ENCODE data around the gene TRIB2.

TRIB2 gene

DNA sequence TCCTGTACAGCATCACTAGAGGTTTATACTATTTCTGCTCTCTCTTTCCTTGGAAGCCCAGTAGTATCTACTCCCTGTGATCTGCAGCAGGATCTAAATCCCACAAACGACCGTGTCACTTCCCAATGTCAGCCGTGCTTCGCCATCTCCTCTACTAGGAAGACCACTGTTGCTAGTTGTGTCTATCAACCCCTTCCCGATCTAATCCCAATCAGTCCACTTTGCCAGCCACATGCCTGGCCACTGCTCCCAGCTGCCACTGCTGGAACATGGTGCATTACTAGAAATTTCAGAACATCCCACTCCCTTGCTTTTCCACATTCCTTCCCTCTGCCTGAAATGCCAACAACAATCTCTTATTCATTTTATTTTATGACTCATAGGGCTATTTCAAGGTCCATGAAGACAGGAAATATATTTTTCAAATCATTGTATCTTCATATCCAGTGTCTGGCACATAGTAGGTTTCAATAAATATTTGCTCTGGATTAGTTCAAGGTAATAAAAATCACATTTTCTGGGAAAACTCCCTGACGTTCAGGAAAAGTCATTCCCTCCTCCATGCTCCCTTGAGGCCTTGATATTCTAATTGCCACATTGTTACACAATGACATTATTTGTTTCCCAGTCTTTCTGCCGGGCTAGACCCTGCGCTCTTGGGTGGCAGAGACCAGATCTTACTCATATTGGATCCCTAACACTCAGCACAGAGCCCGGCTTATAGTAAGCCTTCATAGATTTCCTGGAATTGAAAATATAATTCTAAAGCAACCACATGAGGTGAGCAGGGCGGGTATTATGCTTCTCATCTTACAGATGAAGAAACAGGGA lies 2.1 kb upstream of the TRIB2 start:
- no peak for DNase-seq (ENCODE audit: low read depth)
- no peak overlapping the region for H3K4me3 ChIP-seq (ENCODE audit: low read depth, low read length)
- no peak for TF ChIP-seq MYC (IDR thresholded peaks at IDR 0.05; ENCODE audit: low read depth, low read length)
- TF ChIP-seq, protein P1, sequence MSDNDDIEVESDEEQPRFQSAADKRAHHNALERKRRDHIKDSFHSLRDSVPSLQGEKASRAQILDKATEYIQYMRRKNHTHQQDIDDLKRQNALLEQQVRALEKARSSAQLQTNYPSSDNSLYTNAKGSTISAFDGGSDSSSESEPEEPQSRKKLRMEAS (IDR thresholded peaks at IDR 0.05; ENCODE audit: low read depth, low read length): no peak
- TF ChIP-seq, protein P2, sequence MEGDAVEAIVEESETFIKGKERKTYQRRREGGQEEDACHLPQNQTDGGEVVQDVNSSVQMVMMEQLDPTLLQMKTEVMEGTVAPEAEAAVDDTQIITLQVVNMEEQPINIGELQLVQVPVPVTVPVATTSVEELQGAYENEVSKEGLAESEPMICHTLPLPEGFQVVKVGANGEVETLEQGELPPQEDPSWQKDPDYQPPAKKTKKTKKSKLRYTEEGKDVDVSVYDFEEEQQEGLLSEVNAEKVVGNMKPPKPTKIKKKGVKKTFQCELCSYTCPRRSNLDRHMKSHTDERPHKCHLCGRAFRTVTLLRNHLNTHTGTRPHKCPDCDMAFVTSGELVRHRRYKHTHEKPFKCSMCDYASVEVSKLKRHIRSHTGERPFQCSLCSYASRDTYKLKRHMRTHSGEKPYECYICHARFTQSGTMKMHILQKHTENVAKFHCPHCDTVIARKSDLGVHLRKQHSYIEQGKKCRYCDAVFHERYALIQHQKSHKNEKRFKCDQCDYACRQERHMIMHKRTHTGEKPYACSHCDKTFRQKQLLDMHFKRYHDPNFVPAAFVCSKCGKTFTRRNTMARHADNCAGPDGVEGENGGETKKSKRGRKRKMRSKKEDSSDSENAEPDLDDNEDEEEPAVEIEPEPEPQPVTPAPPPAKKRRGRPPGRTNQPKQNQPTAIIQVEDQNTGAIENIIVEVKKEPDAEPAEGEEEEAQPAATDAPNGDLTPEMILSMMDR (IDR thresholded peaks at IDR 0.05; ENCODE audit: low read depth, low read length): no peak
- TF ChIP-seq POLR2A (IDR thresholded peaks at IDR 0.05; ENCODE audit: extremely low read depth, insufficient read length): no peak

DNA sequence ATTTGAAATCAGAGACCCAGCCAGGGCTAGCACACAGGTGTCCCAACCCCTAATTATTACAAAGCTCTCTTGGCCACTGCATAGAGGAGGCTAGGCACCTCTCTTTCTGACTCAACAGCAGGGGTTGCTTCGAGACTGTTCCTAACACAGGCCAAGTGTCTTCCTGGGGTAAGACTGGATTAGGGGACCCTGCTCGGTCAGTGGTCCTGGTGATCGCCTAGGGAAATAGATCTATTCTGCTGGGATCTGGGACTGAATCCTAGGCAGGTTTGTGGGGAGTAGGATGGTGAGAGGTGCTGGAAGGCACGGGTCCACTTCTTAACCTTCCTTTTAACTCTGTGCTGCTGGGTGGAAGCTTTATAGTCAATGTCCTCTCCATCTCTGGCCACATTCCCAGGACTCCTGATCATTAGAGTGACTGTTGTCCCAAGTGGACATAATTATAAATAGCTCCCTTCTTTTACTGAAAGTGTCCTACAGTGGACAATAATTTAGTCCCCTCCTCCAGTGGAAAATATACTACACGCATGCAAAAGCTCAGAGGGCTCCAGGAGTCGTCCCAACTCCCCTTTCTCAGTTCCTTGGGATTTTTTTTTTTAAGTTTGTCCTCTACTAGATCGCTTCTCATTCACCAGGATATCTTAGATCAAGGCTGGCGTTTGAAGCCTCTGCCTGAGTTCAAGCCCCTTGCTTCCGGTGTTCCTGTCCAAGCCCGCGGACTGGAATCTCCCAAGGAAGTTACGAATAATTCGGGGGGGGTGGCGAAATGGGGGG lies 1.3 kb upstream of the TRIB2 start:
- no peak for DNase-seq (ENCODE audit: low read depth)
- H3K4me3 ChIP-seq (ENCODE audit: low read depth, low read length): peak overlapping the region; percentile 78
- TF ChIP-seq MYC (IDR thresholded peaks at IDR 0.05; ENCODE audit: low read depth, low read length): no peak

DNA sequence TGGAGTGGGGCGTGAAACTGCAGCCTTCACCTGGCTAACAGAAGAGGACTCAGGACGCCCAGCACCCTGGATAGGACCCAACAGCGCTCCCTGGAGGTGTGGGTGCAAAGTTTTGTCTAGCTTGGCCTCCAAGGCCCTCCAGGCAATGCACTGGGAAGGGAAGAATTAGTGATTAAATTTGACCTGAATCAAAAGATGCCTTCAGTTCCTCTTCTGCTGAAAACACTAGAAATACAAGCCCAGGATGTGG lies 779 bp upstream of the TRIB2 start:
- H3K4me3 ChIP-seq (ENCODE audit: low read depth, low read length): peak overlapping the region; percentile 78
- DNase-seq (ENCODE audit: low read depth): peak; percentile 86
- TF ChIP-seq, protein P2 (IDR thresholded peaks at IDR 0.05; ENCODE audit: low read depth, low read length): peak; percentile 76
- no peak for TF ChIP-seq POLR2A (IDR thresholded peaks at IDR 0.05; ENCODE audit: extremely low read depth, insufficient read length)
- TF ChIP-seq, protein P1 (IDR thresholded peaks at IDR 0.05; ENCODE audit: low read depth, low read length): no peak
- no peak for TF ChIP-seq MYC (IDR thresholded peaks at IDR 0.05; ENCODE audit: low read depth, low read length)

DNA sequence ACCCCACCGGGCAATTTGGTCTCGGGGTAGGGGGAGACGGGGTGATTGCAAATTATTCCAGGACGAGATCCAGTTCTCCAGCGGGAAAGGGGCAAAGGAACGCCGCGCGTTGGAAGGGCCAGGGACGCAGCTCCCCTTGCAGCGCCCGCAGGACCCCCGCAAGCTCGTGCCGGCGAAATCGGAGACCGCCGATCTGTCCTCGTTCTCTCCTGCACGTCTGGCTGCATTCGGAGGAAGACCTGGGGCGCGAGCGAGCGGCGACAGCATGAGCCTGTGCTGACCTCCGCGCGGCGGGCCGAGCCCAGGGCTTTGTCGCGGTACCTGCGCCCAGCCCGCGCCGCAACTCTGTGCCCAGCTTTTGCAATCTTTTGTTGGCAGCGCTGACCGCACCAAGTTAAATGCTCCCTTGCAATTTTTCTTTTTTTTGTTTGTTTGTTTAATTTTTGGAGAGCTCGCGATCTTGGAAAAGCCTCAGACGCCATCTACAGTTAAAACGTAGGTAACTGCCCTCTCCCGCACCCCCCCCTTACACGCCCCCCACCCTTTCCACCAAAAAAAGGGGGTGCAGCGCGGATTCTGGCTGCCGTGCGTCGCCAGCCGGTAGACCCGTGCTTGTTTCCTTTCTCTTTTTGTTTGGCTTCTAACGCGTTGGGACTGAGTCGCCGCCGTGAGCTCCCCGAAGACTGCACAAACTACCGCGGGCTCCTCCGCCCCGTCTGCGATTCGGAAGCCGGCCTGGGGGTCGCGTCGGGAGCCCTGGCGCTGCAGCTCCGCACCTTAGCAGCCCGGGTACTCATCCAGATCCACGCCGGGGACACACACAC lies 667 bp downstream of the TRIB2 start:
- DNase-seq (ENCODE audit: low read depth): peak; percentile 83
- H3K4me3 ChIP-seq (ENCODE audit: low read depth, low read length): peak overlapping the region; percentile 70
- TF ChIP-seq, protein P2 (IDR thresholded peaks at IDR 0.05; ENCODE audit: low read depth, low read length): peak; percentile 4
- TF ChIP-seq, protein P1 (IDR thresholded peaks at IDR 0.05; ENCODE audit: low read depth, low read length): no peak
- TF ChIP-seq POLR2A (IDR thresholded peaks at IDR 0.05; ENCODE audit: extremely low read depth, insufficient read length) (no peak), MYC (IDR thresholded peaks at IDR 0.05; ENCODE audit: low read depth, low read length) (no peak)

DNA sequence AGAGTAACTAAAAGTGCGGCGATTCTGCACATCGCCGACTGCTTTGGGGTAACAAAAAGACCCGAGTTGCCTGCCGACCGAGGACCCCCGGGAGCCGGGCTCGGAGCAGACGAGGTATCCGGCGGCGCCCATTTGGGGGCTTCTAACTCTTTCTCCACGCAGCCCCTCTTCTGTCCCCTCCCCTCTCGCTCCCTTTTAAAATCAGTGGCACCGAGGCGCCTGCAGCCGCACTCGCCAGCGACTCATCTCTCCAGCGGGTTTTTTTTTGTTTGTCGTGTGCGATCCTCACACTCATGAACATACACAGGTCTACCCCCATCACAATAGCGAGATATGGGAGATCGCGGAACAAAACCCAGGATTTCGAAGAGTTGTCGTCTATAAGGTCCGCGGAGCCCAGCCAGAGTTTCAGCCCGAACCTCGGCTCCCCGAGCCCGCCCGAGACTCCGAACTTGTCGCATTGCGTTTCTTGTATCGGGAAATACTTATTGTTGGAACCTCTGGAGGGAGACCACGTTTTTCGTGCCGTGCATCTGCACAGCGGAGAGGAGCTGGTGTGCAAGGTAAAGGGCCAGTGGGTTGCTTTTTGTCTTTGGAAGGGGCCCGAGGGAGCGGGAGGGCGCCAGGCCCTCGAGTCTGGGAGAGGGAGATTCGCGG lies 1.4 kb downstream of the TRIB2 start:
- peak overlapping the region; percentile 70 for H3K4me3 ChIP-seq (ENCODE audit: low read depth, low read length)
- TF ChIP-seq, protein P1 (IDR thresholded peaks at IDR 0.05; ENCODE audit: low read depth, low read length): no peak
- TF ChIP-seq, protein P2 (IDR thresholded peaks at IDR 0.05; ENCODE audit: low read depth, low read length): no peak
- TF ChIP-seq MYC (IDR thresholded peaks at IDR 0.05; ENCODE audit: low read depth, low read length): no peak
- no peak for TF ChIP-seq POLR2A (IDR thresholded peaks at IDR 0.05; ENCODE audit: extremely low read depth, insufficient read length)
- peak; percentile 15 for DNase-seq (ENCODE audit: low read depth)
